Measurements from ENCODE around the gene SLC19A1.

- TF ChIP-seq CTCF (IDR thresholded peaks at IDR 0.05) (no peak), POLR2A (IDR thresholded peaks at IDR 0.05) (no peak)
Measured at GRCh38 chr21:45460011-45460565, 82.2 kb downstream of the SLC19A1 start.

All from Peyer's patch (tissue), 4 donors.